H1 (cell line): ENCODE measurements around the gene STAP2. TPM values are rescaled to one million over a fixed set of nuclear protein-coding genes. Genes with fewer than 3 reads are reported as not detected.

Source experiments
- CTBP2 ChIP-seq: IDR thresholded peaks from 2 replicates; pipeline ENCODE4 v1.7.0; 2011; ENCODE audit warnings: borderline replicate concordance, mild to moderate bottlenecking, moderate library complexity, mixed read lengths, low read length; ENCODE audit not compliant: insufficient read depth, insufficient read length
- FOSL1 ChIP-seq: IDR thresholded peaks from 2 replicates; pipeline ENCODE4 v1.6.1; 2011; ENCODE audit warnings: mild to moderate bottlenecking, low read depth, low read length, moderate library complexity; ENCODE audit not compliant: insufficient read depth
- HDAC2 ChIP-seq, 2 experiments: fragments of 300-600 bp in 1 of 2; sonication (generic) in 1 of 2; IDR thresholded peaks; 2 replicates each; pipeline ENCODE4 v1.6.1; 2011 to 2012; ENCODE audit warnings: low read depth in 2 of 2, low read length in 2 of 2, mild to moderate bottlenecking in 2 of 2, moderate library complexity in 2 of 2, borderline replicate concordance in 1 of 2, inconsistent platforms in 1 of 2
- POLR2A ChIP-seq, 2 experiments: IDR thresholded peaks; 1 replicate in 1 of 2; 2 replicates in 1 of 2; pipeline ENCODE4 v1.6.1; 2011; ENCODE audit warnings: low read depth in 2 of 2, low read length in 2 of 2, mild to moderate bottlenecking in 2 of 2; ENCODE audit errors: control extremely low read depth in 1 of 2
- RBBP5 ChIP-seq: IDR thresholded peaks from 2 replicates; pipeline ENCODE4 v1.7.1; 2012; ENCODE audit warnings: low read depth, mild to moderate bottlenecking, inconsistent platforms, low read length, moderate library complexity, borderline replicate concordance
- TAF7 ChIP-seq: optimal IDR thresholded peaks from 2 replicates; pipeline ENCODE3; 2011; ENCODE audit warnings: low read depth, mild to moderate bottlenecking, inconsistent platforms, low read length, moderate library complexity, borderline replicate concordance
- polyA plus RNA-seq, 7 experiments: library from polyadenylated mRNA; depleted of rRNA in 3 of 7; stranded (reverse) in 5 of 7; unstranded in 2 of 7; fragments of >200 nt in 5 of 7; fragments of 200-250 nt in 2 of 7; gene quantifications; 1 replicate in 5 of 7; 2 replicates in 1 of 7; 4 replicates in 1 of 7; pipeline versions ENCODE4 v1.2.1 to v1.2.3, GENCODE V29; 2011 to 2013; ENCODE audit warnings: missing spikeins in 2 of 7, mixed read lengths in 2 of 7
- total RNA-seq: library from RNA; stranded (reverse); fragmentation: NEBNext Ultra II Directional; extraction: Animal tissue kit (Norgen Biotek cat#: 25700); gene quantifications from 2 replicates; pipeline ENCODE4 v1.2.1, GENCODE V29; 2021
- TF ChIP-seq, protein P1 (sequence below): fragments of 300-600 bp; sonication (generic); IDR thresholded peaks from 2 replicates; pipeline ENCODE4 v1.7.1; 2012; ENCODE audit warnings: low read length, moderate library complexity, mild to moderate bottlenecking, inconsistent platforms; ENCODE audit not compliant: insufficient replicate concordance
- TF ChIP-seq, protein P2 (sequence below): IDR thresholded peaks from 2 replicates; pipeline ENCODE4 v1.6.1; 2012; ENCODE audit warnings: inconsistent platforms
- TF ChIP-seq, protein P3 (sequence below): IDR thresholded peaks from 2 replicates; pipeline ENCODE4 v1.6.1; 2011; ENCODE audit warnings: low read depth, mild to moderate bottlenecking, low read length; ENCODE audit not compliant: insufficient read depth

The STAP2 gene
- total and polyA plus RNA-seq, 2 of the 8 experiments (the other 6 are each of a cell fraction or from before 2014, with no cell fraction given) = 15.3 to 37.3 TPM

DNA sequence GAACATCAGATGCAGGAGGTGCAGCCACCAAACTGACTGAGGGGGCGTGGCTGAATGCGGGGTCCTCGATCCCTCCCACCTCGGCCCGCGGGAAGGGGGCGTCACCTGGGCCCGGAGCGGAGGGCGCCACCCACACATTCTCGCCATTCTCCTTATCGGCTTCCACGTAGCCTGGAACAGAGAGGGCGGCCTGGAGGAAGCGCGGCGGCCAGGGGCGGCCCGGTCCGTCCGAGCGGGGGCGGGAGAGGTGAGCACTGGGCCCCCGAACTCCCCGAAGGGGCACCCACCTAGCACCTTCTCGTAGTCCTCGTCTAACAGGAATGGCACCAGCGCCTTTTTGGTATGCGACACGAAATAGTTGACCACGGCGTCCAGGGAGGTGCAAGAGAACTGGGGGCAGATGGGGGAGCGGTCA lies 11.8 kb downstream of the STAP2 start (continued):
- TF ChIP-seq, protein P1, sequence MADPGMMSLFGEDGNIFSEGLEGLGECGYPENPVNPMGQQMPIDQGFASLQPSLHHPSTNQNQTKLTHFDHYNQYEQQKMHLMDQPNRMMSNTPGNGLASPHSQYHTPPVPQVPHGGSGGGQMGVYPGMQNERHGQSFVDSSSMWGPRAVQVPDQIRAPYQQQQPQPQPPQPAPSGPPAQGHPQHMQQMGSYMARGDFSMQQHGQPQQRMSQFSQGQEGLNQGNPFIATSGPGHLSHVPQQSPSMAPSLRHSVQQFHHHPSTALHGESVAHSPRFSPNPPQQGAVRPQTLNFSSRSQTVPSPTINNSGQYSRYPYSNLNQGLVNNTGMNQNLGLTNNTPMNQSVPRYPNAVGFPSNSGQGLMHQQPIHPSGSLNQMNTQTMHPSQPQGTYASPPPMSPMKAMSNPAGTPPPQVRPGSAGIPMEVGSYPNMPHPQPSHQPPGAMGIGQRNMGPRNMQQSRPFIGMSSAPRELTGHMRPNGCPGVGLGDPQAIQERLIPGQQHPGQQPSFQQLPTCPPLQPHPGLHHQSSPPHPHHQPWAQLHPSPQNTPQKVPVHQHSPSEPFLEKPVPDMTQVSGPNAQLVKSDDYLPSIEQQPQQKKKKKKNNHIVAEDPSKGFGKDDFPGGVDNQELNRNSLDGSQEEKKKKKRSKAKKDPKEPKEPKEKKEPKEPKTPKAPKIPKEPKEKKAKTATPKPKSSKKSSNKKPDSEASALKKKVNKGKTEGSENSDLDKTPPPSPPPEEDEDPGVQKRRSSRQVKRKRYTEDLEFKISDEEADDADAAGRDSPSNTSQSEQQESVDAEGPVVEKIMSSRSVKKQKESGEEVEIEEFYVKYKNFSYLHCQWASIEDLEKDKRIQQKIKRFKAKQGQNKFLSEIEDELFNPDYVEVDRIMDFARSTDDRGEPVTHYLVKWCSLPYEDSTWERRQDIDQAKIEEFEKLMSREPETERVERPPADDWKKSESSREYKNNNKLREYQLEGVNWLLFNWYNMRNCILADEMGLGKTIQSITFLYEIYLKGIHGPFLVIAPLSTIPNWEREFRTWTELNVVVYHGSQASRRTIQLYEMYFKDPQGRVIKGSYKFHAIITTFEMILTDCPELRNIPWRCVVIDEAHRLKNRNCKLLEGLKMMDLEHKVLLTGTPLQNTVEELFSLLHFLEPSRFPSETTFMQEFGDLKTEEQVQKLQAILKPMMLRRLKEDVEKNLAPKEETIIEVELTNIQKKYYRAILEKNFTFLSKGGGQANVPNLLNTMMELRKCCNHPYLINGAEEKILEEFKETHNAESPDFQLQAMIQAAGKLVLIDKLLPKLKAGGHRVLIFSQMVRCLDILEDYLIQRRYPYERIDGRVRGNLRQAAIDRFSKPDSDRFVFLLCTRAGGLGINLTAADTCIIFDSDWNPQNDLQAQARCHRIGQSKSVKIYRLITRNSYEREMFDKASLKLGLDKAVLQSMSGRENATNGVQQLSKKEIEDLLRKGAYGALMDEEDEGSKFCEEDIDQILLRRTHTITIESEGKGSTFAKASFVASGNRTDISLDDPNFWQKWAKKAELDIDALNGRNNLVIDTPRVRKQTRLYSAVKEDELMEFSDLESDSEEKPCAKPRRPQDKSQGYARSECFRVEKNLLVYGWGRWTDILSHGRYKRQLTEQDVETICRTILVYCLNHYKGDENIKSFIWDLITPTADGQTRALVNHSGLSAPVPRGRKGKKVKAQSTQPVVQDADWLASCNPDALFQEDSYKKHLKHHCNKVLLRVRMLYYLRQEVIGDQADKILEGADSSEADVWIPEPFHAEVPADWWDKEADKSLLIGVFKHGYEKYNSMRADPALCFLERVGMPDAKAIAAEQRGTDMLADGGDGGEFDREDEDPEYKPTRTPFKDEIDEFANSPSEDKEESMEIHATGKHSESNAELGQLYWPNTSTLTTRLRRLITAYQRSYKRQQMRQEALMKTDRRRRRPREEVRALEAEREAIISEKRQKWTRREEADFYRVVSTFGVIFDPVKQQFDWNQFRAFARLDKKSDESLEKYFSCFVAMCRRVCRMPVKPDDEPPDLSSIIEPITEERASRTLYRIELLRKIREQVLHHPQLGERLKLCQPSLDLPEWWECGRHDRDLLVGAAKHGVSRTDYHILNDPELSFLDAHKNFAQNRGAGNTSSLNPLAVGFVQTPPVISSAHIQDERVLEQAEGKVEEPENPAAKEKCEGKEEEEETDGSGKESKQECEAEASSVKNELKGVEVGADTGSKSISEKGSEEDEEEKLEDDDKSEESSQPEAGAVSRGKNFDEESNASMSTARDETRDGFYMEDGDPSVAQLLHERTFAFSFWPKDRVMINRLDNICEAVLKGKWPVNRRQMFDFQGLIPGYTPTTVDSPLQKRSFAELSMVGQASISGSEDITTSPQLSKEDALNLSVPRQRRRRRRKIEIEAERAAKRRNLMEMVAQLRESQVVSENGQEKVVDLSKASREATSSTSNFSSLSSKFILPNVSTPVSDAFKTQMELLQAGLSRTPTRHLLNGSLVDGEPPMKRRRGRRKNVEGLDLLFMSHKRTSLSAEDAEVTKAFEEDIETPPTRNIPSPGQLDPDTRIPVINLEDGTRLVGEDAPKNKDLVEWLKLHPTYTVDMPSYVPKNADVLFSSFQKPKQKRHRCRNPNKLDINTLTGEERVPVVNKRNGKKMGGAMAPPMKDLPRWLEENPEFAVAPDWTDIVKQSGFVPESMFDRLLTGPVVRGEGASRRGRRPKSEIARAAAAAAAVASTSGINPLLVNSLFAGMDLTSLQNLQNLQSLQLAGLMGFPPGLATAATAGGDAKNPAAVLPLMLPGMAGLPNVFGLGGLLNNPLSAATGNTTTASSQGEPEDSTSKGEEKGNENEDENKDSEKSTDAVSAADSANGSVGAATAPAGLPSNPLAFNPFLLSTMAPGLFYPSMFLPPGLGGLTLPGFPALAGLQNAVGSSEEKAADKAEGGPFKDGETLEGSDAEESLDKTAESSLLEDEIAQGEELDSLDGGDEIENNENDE = no peak
- TF ChIP-seq, protein P2, sequence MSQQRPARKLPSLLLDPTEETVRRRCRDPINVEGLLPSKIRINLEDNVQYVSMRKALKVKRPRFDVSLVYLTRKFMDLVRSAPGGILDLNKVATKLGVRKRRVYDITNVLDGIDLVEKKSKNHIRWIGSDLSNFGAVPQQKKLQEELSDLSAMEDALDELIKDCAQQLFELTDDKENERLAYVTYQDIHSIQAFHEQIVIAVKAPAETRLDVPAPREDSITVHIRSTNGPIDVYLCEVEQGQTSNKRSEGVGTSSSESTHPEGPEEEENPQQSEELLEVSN = no peak; the same call in 1 of the 2 replicates
- TF ChIP-seq HDAC2 (IDR thresholded peaks at IDR 0.05; ENCODE audit: borderline replicate concordance in 1 of 2, low read depth in 2 of 2, low read length in 2 of 2) = peak in 1 of 2 experiments; percentile 29; a peak in 1 of 4 replicates
- no peak for TF ChIP-seq FOSL1
- TF ChIP-seq RBBP5 = no peak
- no peak for TF ChIP-seq CTBP2
- TF ChIP-seq TAF7 = no peak
- TF ChIP-seq POLR2A (IDR thresholded peaks at IDR 0.05; ENCODE audit: control extremely low read depth in 1 of 2, low read depth in 2 of 2, low read length in 2 of 2) = no peak
- TF ChIP-seq, protein P3, sequence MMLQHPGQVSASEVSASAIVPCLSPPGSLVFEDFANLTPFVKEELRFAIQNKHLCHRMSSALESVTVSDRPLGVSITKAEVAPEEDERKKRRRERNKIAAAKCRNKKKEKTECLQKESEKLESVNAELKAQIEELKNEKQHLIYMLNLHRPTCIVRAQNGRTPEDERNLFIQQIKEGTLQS = no peak
